Measurements from ENCODE around the gene PLIN3. TPM values are rescaled to one million over a fixed set of nuclear protein-coding genes. Genes with fewer than 3 reads are reported as not detected.
"Not testable (repeated sequence)": the region's sequence is repeated elsewhere in the genome, so short reads cannot be mapped to it uniquely, and the experiment has no call there.

PLIN3 gene
- polyA plus RNA-seq, 3 donors, result 41.0 to 56.2 (median 50.9) TPM

GRCh38 chr19:4866595-4867424 is 657 bp downstream of the PLIN3 start:
- DNase-seq (ENCODE audit: extremely low read depth in 1 of 11, low read depth in 9 of 11, low spot score in 4 of 11), result peak in 1 of 11 donors; percentile 27

- DNase-seq (ENCODE audit: extremely low read depth in 1 of 11, low read depth in 9 of 11, low spot score in 4 of 11), result no peak
Measured at GRCh38 chr19:4861147-4861546, 6.3 kb downstream of the PLIN3 start.

- DNase-seq (ENCODE audit: extremely low read depth in 1 of 11, low read depth in 9 of 11, low spot score in 4 of 11), result no peak
Measured at GRCh38 chr19:4859697-4860096, 7.8 kb downstream of the PLIN3 start.

- DNase-seq (ENCODE audit: extremely low read depth in 1 of 11, low read depth in 9 of 11, low spot score in 4 of 11), result not testable (repeated sequence)
Measured at GRCh38 chr19:4856468-4856867, 11.0 kb downstream of the PLIN3 start.

GRCh38 chr19:4853506-4853905 is 14.0 kb downstream of the PLIN3 start:
- not testable (repeated sequence) for DNase-seq (ENCODE audit: extremely low read depth in 1 of 11, low read depth in 9 of 11, low spot score in 4 of 11)

GRCh38 chr19:4852484-4852883 is 15.0 kb downstream of the PLIN3 start:
- DNase-seq (ENCODE audit: extremely low read depth in 1 of 11, low read depth in 9 of 11, low spot score in 4 of 11), result no peak

GRCh38 chr19:4851551-4852290 is 15.7 kb downstream of the PLIN3 start:
- peak in 5 of 11 donors; percentile 66 to 85 (median 71) for DNase-seq (ENCODE audit: extremely low read depth in 1 of 11, low read depth in 9 of 11, low spot score in 4 of 11)

GRCh38 chr19:4849019-4849418 is 18.4 kb downstream of the PLIN3 start:
- no peak for DNase-seq (ENCODE audit: extremely low read depth in 1 of 11, low read depth in 9 of 11, low spot score in 4 of 11)

GRCh38 chr19:4847190-4847973 is 20.1 kb downstream of the PLIN3 start:
- no peak for DNase-seq (ENCODE audit: extremely low read depth in 1 of 11, low read depth in 9 of 11, low spot score in 4 of 11)

- DNase-seq (ENCODE audit: extremely low read depth in 1 of 11, low read depth in 9 of 11, low spot score in 4 of 11), result not testable (repeated sequence)
Measured at GRCh38 chr19:4845975-4846374, 21.5 kb downstream of the PLIN3 start.

- peak in 4 of 11 donors; percentile 51 to 69 (median 59) for DNase-seq (ENCODE audit: extremely low read depth in 1 of 11, low read depth in 9 of 11, low spot score in 4 of 11)
Measured at GRCh38 chr19:4844348-4845179, 22.9 kb downstream of the PLIN3 start.

- no peak for DNase-seq (ENCODE audit: extremely low read depth in 1 of 11, low read depth in 9 of 11, low spot score in 4 of 11)
Measured at GRCh38 chr19:4843647-4843965, 23.9 kb downstream of the PLIN3 start.

- no peak for DNase-seq (ENCODE audit: extremely low read depth in 1 of 11, low read depth in 9 of 11, low spot score in 4 of 11)
Measured at GRCh38 chr19:4839192-4839591, 28.3 kb downstream of the PLIN3 start.

GRCh38 chr19:4832776-4833175 is 34.7 kb downstream of the PLIN3 start:
- DNase-seq (ENCODE audit: extremely low read depth in 1 of 11, low read depth in 9 of 11, low spot score in 4 of 11), result no peak

GRCh38 chr19:4831979-4832340 is 35.5 kb downstream of the PLIN3 start:
- DNase-seq (ENCODE audit: extremely low read depth in 1 of 11, low read depth in 9 of 11, low spot score in 4 of 11), result not testable (repeated sequence)

- peak in 1 of 11 donors; percentile 49 for DNase-seq (ENCODE audit: extremely low read depth in 1 of 11, low read depth in 9 of 11, low spot score in 4 of 11)
Measured at GRCh38 chr19:4831304-4831978, 36.0 kb downstream of the PLIN3 start, which contains the start of gene TICAM1. TICAM1 (minus strand) TSS chr19:4831712; CDS start chr19:4818377, 13,335 bp downstream.

GRCh38 chr19:4830768-4831265 is 36.6 kb downstream of the PLIN3 start:
- no peak for DNase-seq (ENCODE audit: extremely low read depth in 1 of 11, low read depth in 9 of 11, low spot score in 4 of 11)

- DNase-seq (ENCODE audit: extremely low read depth in 1 of 11, low read depth in 9 of 11, low spot score in 4 of 11), result no peak
Measured at GRCh38 chr19:4830332-4830731, 37.1 kb downstream of the PLIN3 start.
